ENCODE results near the gene CLDN1. TPM values are rescaled to one million over a fixed set of nuclear protein-coding genes. Genes with fewer than 3 reads are reported as not detected.

Gene CLDN1
- total and polyA plus RNA-seq, 2 donors (not counting 1 experiment from before 2014, with no cell fraction given): not detected

DNA sequence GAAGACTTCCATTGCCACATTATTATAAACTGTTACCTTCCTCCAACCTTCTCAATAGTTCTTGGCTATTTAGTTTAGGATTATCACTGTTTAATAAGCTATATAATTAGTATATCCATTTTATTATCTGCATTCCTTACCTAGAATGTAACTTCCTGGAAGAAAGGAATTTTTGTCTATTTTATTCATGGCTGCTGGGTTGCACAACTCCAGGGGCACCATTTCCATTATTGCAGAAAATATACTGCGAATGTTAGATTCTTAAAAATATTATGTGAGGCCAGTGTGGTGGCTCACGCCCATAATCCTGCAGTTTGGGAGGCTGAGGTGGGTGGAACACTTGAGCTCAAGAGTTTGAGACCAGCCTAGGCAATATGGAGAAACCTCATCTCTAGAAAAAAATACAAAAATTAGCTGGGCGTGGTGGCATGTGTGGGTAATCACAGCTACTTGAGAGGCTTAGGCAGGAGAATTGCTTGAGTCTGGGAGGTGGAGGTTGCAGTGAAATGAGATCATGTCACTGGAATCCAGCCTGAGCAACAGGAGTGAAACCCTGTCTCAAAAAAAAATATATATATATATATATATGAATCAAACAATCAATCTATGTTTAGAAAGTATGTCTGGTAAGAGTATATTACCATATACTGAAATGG lies 19.9 kb downstream of the CLDN1 start:
- no peak overlapping the region for H3K4me3 Mint-ChIP-seq
- H3K79me2 ChIP-seq (ENCODE audit: control insufficient read depth, insufficient read depth, low read length): no peaks in the 10 kb centered on the region

DNA sequence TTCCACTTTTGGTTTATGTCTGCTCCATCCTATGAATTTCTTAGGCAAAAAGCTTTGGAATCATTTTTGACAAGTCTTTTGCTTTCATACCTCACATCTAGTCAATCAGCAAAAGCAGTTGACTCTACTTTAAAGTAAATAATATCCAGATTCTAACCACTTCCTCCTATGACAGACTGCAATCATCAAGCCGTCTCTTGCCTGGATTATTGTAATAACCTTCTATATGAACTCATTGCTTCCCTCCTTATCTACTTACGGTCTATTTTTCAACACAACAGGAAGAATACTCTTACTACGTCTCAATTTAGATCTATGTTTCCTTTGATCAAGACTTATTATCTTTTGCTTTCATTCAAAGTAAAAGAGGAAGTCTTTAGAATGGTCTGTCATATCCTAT lies 20.7 kb downstream of the CLDN1 start:
- Mint-ChIP-seq H3K27me3 (peaks cover 4% of the 10 kb centered on the region), H3K4me3 (no peak overlapping the region), H3K4me1 (peaks cover 4% of the 10 kb centered on the region), H3K27ac (no peak overlapping the region), H3K9me3 (ENCODE audit: insufficient read depth) (no peaks in the 10 kb centered on the region)
- H2AFZ ChIP-seq (ENCODE audit: insufficient read depth, low read depth, low read length, poor library complexity, severe bottlenecking): peak overlapping the region; percentile 53
- ChIA-PET POLR2A (no interaction called here), CTCF (no interaction called here)
- H3K9me3 ChIP-seq (ENCODE audit: control extremely low read depth in 1 of 3, control insufficient read depth in 2 of 3, insufficient read depth in 1 of 3, low read length in 2 of 3): no peaks in the 10 kb centered on the region
- no peaks in the 10 kb centered on the region for H3K4me1 ChIP-seq (ENCODE audit: control insufficient read depth in 2 of 2, insufficient read depth in 2 of 2, low read length in 2 of 2)
- no peak overlapping the region for H3K9ac ChIP-seq (ENCODE audit: low read length)
- H3K4me3 ChIP-seq (ENCODE audit: control extremely low read depth in 1 of 5, extremely low read depth in 1 of 5, insufficient read depth in 1 of 5, low read depth in 2 of 5, low read length in 4 of 5): no peak overlapping the region
- no peak overlapping the region for H3K27ac ChIP-seq (ENCODE audit: low read length in 2 of 2)
- no peaks in the 10 kb centered on the region for H3K36me3 ChIP-seq (replicated peaks in 1 of 2; ENCODE audit: control extremely low read depth in 1 of 2, control insufficient read depth in 1 of 2, extremely low read depth in 1 of 2, insufficient read depth in 2 of 2, low read length in 1 of 2)
- no peak overlapping the region for H3K4me2 ChIP-seq (replicated peaks; ENCODE audit: low read depth, low read length, poor library complexity, severe bottlenecking)
- intact Hi-C loops (cut with micrococcal nuclease): no loop called here
- H3K27me3 ChIP-seq (replicated peaks in 1 of 4; ENCODE audit: control extremely low read depth in 1 of 4, control insufficient read depth in 3 of 4, insufficient read depth in 4 of 4, low read length in 3 of 4): no peaks in the 10 kb centered on the region
- TF ChIP-seq, protein P1, sequence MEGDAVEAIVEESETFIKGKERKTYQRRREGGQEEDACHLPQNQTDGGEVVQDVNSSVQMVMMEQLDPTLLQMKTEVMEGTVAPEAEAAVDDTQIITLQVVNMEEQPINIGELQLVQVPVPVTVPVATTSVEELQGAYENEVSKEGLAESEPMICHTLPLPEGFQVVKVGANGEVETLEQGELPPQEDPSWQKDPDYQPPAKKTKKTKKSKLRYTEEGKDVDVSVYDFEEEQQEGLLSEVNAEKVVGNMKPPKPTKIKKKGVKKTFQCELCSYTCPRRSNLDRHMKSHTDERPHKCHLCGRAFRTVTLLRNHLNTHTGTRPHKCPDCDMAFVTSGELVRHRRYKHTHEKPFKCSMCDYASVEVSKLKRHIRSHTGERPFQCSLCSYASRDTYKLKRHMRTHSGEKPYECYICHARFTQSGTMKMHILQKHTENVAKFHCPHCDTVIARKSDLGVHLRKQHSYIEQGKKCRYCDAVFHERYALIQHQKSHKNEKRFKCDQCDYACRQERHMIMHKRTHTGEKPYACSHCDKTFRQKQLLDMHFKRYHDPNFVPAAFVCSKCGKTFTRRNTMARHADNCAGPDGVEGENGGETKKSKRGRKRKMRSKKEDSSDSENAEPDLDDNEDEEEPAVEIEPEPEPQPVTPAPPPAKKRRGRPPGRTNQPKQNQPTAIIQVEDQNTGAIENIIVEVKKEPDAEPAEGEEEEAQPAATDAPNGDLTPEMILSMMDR (IDR thresholded peaks at IDR 0.05): no peak
- no peak for TF ChIP-seq EZH2 (IDR thresholded peaks at IDR 0.05; ENCODE audit: borderline replicate concordance, insufficient read depth, low read depth, low read length, poor library complexity, severe bottlenecking)
- DNase-seq (no peak), ATAC-seq (ENCODE audit: low read depth) (no peak)
- WGBS (ENCODE audit: insufficient coverage): no CpG with 5 or more reads among the region's 3 CpGs
- H4K20me1 ChIP-seq (ENCODE audit: control insufficient read depth, insufficient read depth, low read length, poor library complexity, severe bottlenecking): no peaks in the 10 kb centered on the region
- H3K79me2 ChIP-seq (ENCODE audit: control insufficient read depth, insufficient read depth, low read length): no peaks in the 10 kb centered on the region

More for the DNA sequence above, 19.9 kb downstream of the CLDN1 start:
- Histone ChIP-seq H3K4me1 (ENCODE audit: control insufficient read depth in 2 of 2, insufficient read depth in 2 of 2, low read length in 2 of 2) (no peaks in the 10 kb centered on the region), H3K9ac (ENCODE audit: low read length) (no peak overlapping the region), H2AFZ (ENCODE audit: insufficient read depth, low read depth, low read length, poor library complexity, severe bottlenecking) (no peak overlapping the region), H3K27ac (ENCODE audit: low read length in 2 of 2) (no peak overlapping the region), H3K4me2 (replicated peaks; ENCODE audit: low read depth, low read length, poor library complexity, severe bottlenecking) (no peak overlapping the region), H3K4me3 (ENCODE audit: control extremely low read depth in 1 of 5, extremely low read depth in 1 of 5, insufficient read depth in 1 of 5, low read depth in 2 of 5, low read length in 4 of 5) (no peak overlapping the region), H4K20me1 (ENCODE audit: control insufficient read depth, insufficient read depth, low read length, poor library complexity, severe bottlenecking) (no peaks in the 10 kb centered on the region), H3K27me3 (replicated peaks in 1 of 4; ENCODE audit: control extremely low read depth in 1 of 4, control insufficient read depth in 3 of 4, insufficient read depth in 4 of 4, low read length in 3 of 4) (no peaks in the 10 kb centered on the region), H3K9me3 (ENCODE audit: control extremely low read depth in 1 of 3, control insufficient read depth in 2 of 3, insufficient read depth in 1 of 3, low read length in 2 of 3) (no peaks in the 10 kb centered on the region), H3K36me3 (replicated peaks in 1 of 2; ENCODE audit: control extremely low read depth in 1 of 2, control insufficient read depth in 1 of 2, extremely low read depth in 1 of 2, insufficient read depth in 2 of 2, low read length in 1 of 2) (no peaks in the 10 kb centered on the region)
- ChIA-PET POLR2A (no interaction called here), CTCF (no interaction called here)
- intact Hi-C loops (cut with micrococcal nuclease): no loop called here
- no peaks in the 10 kb centered on the region for H3K9me3 Mint-ChIP-seq (ENCODE audit: insufficient read depth)
- WGBS (ENCODE audit: insufficient coverage): 100% methylated on average over 2 of the region's 3 CpGs
- H3K4me1 Mint-ChIP-seq: peaks cover 4% of the 10 kb centered on the region
- TF ChIP-seq, protein P1 (IDR thresholded peaks at IDR 0.05): no peak
- TF ChIP-seq EZH2 (IDR thresholded peaks at IDR 0.05; ENCODE audit: borderline replicate concordance, insufficient read depth, low read depth, low read length, poor library complexity, severe bottlenecking): no peak
- DNase-seq: no peak
- ATAC-seq (ENCODE audit: low read depth): no peak
- H3K27ac Mint-ChIP-seq: no peak overlapping the region
- peaks cover 4% of the 10 kb centered on the region for H3K27me3 Mint-ChIP-seq
